WERI-Rb-1 (cell line): ENCODE data around the gene PRSS2.

Experiments
- DNase-seq: peaks from one replicate; pipeline ENCODE4 v3.0.0-alpha.2; 2020
- H3K27ac ChIP-seq: fragments of 250-450 bp; sonication (Bioruptor Pico); 2 replicates; pipeline ENCODE4 v1.5.1; 2020; ENCODE audit warnings: mild to moderate bottlenecking, moderate library complexity
- H3K27me3 ChIP-seq: fragments of 250-450 bp; sonication (Bioruptor Pico); 2 replicates; pipeline ENCODE4 v1.5.1; 2021; ENCODE audit warnings: mild to moderate bottlenecking, low read depth, moderate library complexity; ENCODE audit not compliant: insufficient read depth, severe bottlenecking
- H3K36me3 ChIP-seq: fragments of 250-450 bp; sonication (Bioruptor Pico); 2 replicates; pipeline ENCODE4 v1.5.1; 2020; ENCODE audit warnings: mild to moderate bottlenecking, moderate library complexity
- H3K4me3 ChIP-seq: 2 replicates; pipeline ENCODE4 v1.5.1; 2011; ENCODE audit warnings: low read depth, mild to moderate bottlenecking, control low read depth, low read length
- H3K9me3 ChIP-seq: fragments of 250-450 bp; sonication (Bioruptor Pico); 2 replicates; pipeline ENCODE4 v1.5.1; 2021; ENCODE audit warnings: mild to moderate bottlenecking, moderate library complexity; ENCODE audit not compliant: severe bottlenecking
- CTCF ChIP-seq: IDR thresholded peaks from 2 replicates; pipeline ENCODE4 v1.5.1; 2011; ENCODE audit warnings: low read depth, mild to moderate bottlenecking, control low read depth, inconsistent platforms, low read length

Gene PRSS2

GRCh38 chr7:142808802-142809583 lies 38.2 kb downstream of the PRSS2 start:
- H3K27ac ChIP-seq, result no peak overlapping the region
- no peaks in the 10 kb centered on the region for H3K27me3 ChIP-seq
- no peak for TF ChIP-seq CTCF

GRCh38 chr7:142809671-142810070 lies 38.9 kb downstream of the PRSS2 start:
- no peak overlapping the region for H3K4me3 ChIP-seq
- no peaks in the 10 kb centered on the region for H3K36me3 ChIP-seq
- H3K27ac ChIP-seq, result no peak overlapping the region
- no peaks in the 10 kb centered on the region for H3K9me3 ChIP-seq
- no peaks in the 10 kb centered on the region for H3K27me3 ChIP-seq
- TF ChIP-seq CTCF, result no peak
- DNase-seq, result no peak

More at GRCh38 chr7:142808802-142809583, 38.2 kb downstream of the PRSS2 start:
- DNase-seq, result no peak
- Histone ChIP-seq H3K36me3 (no peaks in the 10 kb centered on the region), H3K9me3 (no peaks in the 10 kb centered on the region), H3K4me3 (no peak overlapping the region)

- Histone ChIP-seq H3K27me3 (no peaks in the 10 kb centered on the region), H3K36me3 (no peaks in the 10 kb centered on the region), H3K9me3 (no peaks in the 10 kb centered on the region), H3K27ac (no peak overlapping the region), H3K4me3 (no peak overlapping the region)
- DNase-seq, result no peak
- TF ChIP-seq CTCF, result peak; percentile 49
Observed at GRCh38 chr7:142811154-142811737, 40.5 kb downstream of the PRSS2 start.

GRCh38 chr7:142812437-142813215 lies 41.9 kb downstream of the PRSS2 start:
- Histone ChIP-seq H3K27ac (no peak overlapping the region), H3K9me3 (no peaks in the 10 kb centered on the region), H3K36me3 (no peaks in the 10 kb centered on the region), H3K4me3 (no peak overlapping the region), H3K27me3 (no peaks in the 10 kb centered on the region)
- DNase-seq, result no peak
- TF ChIP-seq CTCF, result no peak

- no peak overlapping the region for H3K4me3 ChIP-seq
- no peaks in the 10 kb centered on the region for H3K27me3 ChIP-seq
- no peak for DNase-seq
- TF ChIP-seq CTCF, result no peak
- no peaks in the 10 kb centered on the region for H3K9me3 ChIP-seq
- no peaks in the 10 kb centered on the region for H3K36me3 ChIP-seq
- H3K27ac ChIP-seq, result no peak overlapping the region
Observed at GRCh38 chr7:142813226-142813625, 42.5 kb downstream of the PRSS2 start.
